Activated T-cell treated with anti-CD3 and anti-CD28 coated beads, Interleukin-2, amount 50 U/mL, for 4 hours (primary cell): Measurements from ENCODE around the gene AP2S1. TPM values are rescaled to one million over a fixed set of nuclear protein-coding genes. Genes with fewer than 3 reads are reported as not detected.
"Not testable (repeated sequence)": the region's sequence is repeated elsewhere in the genome, so short reads cannot be mapped to it uniquely, and the experiment has no call there.

Experiments
- ATAC-seq, 2 donors: fragments of 200-7000 bp; cut with Tn5 transposase; one replicate each; pipeline ENCODE4 v1.10.0; 2021
- DNase-seq: peaks from one replicate; pipeline ENCODE4 v3.0.0-alpha.2; 2020
- H3K27me3 Mint-ChIP-seq: one replicate; pipeline ENCODE4 v1.8.0; 2021; ENCODE audit warnings: low read depth, mixed read lengths
- H3K36me3 Mint-ChIP-seq: one replicate; pipeline ENCODE4 v1.8.0; 2022; ENCODE audit warnings: mixed read lengths; ENCODE audit not compliant: insufficient read depth
- H3K4me1 Mint-ChIP-seq: one replicate; pipeline ENCODE4 v1.8.0; 2021; ENCODE audit warnings: low read depth, mixed read lengths
- H3K4me3 Mint-ChIP-seq: one replicate; pipeline ENCODE4 v1.8.0; 2021; ENCODE audit warnings: mild to moderate bottlenecking, moderate library complexity, mixed read lengths
- H3K9me3 Mint-ChIP-seq: one replicate; pipeline ENCODE4 v1.8.0; 2021; ENCODE audit warnings: mixed read lengths
- total RNA-seq, 3 donors: library from RNA; stranded (reverse); gene quantifications; one replicate each; pipeline ENCODE4 v1.2.1, GENCODE V29; 2021

Gene AP2S1
- total RNA-seq, 3 donors from 2014 or later: 106 to 130 (median 116) TPM

DNA sequence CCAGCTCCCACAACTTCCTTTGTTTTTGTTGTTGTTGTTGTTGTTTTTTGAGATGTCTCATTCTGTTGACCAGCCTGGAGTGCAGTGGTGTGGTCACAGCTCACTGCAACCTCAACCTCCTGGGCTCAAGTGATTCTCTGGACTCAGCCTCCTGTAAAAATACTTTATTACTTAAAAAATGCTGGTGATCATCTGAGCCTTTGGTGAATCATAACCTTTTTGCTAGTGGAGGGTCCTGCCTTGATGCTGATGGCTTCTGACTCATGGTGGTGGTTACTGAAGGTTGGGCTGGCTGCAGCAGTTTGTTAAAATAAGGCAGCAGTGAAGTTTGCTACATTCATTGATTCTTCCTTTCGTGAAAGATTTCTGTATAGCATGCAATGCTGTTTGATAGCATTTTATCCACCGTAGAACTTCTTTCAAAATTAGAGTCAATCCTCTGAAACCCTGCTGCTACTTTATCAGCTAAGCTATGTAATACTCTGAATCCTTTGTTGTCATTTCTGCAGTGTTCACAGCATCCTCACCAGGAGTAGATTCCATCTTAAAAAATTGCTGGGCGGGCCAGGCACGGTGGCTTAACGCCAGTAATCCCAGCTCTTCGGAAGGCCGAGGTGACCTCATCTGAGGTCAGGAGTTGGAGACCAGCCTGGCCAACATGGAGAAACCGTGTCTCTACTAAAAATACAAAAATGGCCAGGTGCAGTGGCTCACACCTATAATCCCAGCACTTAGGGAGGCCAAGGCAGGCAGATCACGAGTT lies 28.1 kb upstream of the AP2S1 start:
- Mint-ChIP-seq H3K4me3 (no peak overlapping the region), H3K27me3 (no peaks in the 10 kb centered on the region), H3K4me1 (peaks cover 4% of the 10 kb centered on the region), H3K9me3 (no peaks in the 10 kb centered on the region), H3K36me3 (peaks cover 4% of the 10 kb centered on the region)
- ATAC-seq (peak; percentile 43 to 58), DNase-seq (no peak)

DNA sequence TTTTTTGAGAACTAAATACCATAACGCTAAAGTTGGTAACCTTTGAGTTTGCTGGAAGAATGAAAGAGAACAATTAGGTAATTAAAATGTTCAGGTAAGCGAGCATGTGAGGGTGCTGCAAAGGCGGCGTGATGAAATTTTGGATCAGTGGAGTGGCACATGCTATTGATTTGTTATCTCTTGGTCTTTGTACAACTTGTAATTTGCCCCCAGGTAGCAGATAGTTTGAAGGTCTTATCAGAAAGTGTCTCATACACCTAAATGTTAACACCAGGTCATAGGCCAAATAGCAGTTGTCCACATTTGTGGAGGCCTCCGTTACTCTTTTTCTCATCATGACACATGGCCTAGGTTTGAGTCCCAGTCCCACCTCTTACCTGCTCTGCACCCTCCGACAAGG lies 25.0 kb upstream of the AP2S1 start:
- Mint-ChIP-seq H3K36me3 (peaks cover 4% of the 10 kb centered on the region), H3K27me3 (no peaks in the 10 kb centered on the region), H3K9me3 (no peaks in the 10 kb centered on the region), H3K4me3 (no peak overlapping the region), H3K4me1 (no peaks in the 10 kb centered on the region)
- DNase-seq (no peak), ATAC-seq (no peak)

DNA sequence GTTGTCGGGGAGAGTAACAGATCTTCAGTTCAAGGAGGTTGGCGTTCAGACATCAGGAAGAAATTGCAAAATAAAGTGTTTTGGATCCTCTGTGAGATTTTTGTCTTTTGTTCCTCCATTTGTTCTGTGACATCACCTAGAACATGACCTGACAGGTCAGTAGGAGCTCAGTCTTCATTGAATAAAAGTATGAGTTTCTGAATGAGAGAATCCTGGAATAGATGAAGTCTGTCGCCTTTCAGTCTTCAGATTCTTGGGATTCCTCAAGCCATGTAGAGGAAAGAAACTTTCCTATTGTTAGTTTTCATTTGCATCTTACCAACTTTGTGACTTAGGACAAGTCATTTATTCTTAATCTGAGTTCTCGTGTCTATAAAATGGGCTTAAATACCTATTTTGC lies 24.6 kb upstream of the AP2S1 start:
- H3K9me3 Mint-ChIP-seq: no peaks in the 10 kb centered on the region
- peaks cover 4% of the 10 kb centered on the region for H3K36me3 Mint-ChIP-seq
- no peaks in the 10 kb centered on the region for H3K4me1 Mint-ChIP-seq
- no peak overlapping the region for H3K4me3 Mint-ChIP-seq
- no peaks in the 10 kb centered on the region for H3K27me3 Mint-ChIP-seq
- no peak for ATAC-seq
- DNase-seq: no peak

DNA sequence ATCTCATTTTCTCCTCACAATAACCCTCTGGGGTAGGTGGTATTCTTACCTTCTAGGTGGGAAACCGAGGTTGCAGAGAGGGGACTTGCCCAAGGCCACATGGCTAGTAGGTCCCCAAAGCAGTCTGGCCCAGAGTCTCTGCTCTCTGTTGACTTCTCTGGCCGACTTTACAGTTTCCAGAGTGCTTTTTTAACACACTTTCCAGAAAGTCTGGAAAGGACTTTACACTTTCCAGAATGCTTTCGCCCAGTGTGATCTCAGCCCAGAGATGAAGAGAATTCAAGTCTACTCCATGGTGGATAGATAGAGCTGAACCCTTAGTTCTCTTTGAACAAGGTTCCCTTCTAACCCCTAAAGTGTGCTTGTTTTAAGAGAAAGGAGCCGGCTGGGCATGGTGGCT lies 22.3 kb upstream of the AP2S1 start:
- no peaks in the 10 kb centered on the region for H3K9me3 Mint-ChIP-seq
- ATAC-seq (no peak), DNase-seq (no peak)
- peaks cover 4% of the 10 kb centered on the region for H3K36me3 Mint-ChIP-seq
- no peak overlapping the region for H3K4me3 Mint-ChIP-seq
- H3K4me1 Mint-ChIP-seq: peaks cover 10% of the 10 kb centered on the region
- no peaks in the 10 kb centered on the region for H3K27me3 Mint-ChIP-seq

DNA sequence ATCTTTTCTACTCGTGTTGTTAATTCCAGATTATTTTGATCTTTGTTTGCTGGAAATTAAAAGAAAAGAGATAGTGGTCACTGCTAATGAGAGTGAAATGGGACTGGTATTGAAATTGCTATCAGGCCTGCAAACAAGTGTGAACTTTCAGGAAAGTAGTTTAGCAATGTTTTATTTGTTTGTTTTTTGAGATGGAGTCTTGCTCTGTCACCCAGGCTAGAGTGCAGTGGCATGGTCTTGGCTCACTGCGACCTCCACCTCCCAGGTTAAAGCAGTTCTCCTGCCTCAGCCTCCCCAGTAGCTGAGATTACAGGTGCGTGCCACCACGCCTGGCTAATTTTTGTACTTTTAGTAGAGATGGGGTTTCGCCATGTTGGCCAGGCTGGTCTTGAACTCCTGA lies 20.5 kb upstream of the AP2S1 start:
- H3K27me3 Mint-ChIP-seq, H3K36me3 Mint-ChIP-seq, ATAC-seq, DNase-seq, H3K9me3 Mint-ChIP-seq, H3K4me3 Mint-ChIP-seq: not testable (repeated sequence)
- H3K4me1 Mint-ChIP-seq: peaks cover 28% of the 10 kb centered on the region

DNA sequence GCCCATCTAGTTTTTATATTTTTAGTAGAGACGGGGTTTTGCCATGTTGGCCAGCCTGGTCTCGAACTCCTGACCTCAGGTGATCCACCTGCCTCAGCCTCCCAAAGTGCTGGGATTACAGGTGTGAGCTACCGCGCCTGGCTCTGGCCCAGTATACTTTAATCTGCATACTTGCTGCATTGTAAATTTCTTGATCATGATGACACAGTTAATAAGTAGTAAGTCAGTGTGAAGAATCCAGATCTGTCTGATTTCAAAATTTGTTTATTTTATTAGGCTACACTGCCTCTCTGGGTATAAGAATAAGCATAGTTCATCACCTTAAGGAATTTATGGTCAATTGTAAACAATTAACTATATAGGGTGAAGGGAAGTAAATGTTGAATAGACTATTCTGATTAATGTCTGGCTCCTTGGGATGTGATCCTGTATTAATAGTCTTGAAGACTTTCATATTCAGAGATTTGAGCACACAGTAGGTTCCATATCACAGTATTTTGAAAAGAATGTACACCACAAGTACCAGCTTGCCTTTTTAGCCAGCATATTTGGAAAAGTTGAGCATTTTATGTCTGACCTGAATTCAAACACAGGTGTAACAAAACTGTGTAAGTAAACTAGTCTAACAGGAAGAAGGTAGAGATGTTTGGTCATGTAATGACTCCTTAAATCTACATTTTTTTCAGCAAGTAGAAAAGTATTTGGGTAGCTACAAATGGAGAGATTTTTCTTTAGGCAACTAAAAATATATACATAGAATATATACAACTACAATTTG lies 17.6 kb upstream of the AP2S1 start:
- no peak for DNase-seq
- H3K36me3 Mint-ChIP-seq: peaks cover 5% of the 10 kb centered on the region
- H3K27me3 Mint-ChIP-seq: no peaks in the 10 kb centered on the region
- H3K4me1 Mint-ChIP-seq: peaks cover 45% of the 10 kb centered on the region
- no peak overlapping the region for H3K4me3 Mint-ChIP-seq
- no peaks in the 10 kb centered on the region for H3K9me3 Mint-ChIP-seq
- no peak for ATAC-seq

DNA sequence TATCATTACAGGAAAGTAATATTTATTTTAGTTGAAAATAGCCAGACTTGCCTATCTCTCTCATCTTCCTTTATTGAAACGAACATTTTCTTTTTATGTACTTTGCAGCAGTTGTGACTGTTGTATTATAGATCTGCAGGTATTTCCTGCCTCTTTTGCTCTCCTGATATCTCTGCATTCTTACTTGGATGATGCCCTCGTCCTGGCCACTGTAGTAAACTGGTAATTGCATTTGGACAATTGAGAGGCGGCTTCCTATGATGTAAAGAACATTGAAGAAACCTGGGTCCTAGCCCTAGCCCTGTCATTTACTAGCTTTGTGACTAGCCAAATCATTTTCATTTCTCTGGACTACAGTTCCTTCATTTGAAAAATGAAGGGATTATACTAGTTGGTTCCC lies 16.5 kb upstream of the AP2S1 start:
- no peak for ATAC-seq
- Mint-ChIP-seq H3K9me3 (no peaks in the 10 kb centered on the region), H3K4me1 (peaks cover 45% of the 10 kb centered on the region), H3K27me3 (no peaks in the 10 kb centered on the region), H3K36me3 (peaks cover 5% of the 10 kb centered on the region), H3K4me3 (no peak overlapping the region)
- DNase-seq: no peak

DNA sequence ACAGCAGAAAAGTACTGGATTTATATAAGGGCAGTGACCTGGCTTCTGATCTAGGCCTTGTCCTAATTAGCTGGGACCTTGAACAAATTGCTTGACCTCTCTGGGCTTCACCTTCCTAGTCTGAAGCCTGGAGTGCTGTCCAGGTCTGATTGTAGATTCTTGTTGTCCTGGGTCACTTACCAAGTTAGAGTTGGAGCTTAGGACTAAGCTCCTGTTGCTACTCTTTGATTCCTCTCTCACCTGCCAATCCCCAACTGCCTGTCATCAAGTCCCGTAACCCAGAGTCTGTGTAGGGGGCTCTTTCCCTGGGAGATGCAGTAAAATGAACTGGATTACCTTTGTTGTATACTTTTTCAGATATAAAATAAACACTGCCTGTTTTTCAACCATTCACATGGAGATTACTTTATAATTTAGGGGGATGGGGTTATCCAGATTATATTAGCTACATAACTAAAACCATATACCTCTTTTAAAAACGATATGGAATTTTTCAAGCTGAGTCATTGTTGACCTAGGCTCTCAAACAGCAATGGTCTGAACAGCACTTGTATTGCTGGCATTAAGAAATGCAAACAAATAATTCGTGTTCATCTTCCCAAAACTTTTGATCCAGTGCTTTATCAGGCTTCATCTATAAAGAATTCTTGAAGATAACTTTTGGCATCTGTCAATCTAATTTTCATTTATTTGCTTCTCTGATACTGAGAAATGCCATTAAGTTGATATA lies 15.9 kb upstream of the AP2S1 start:
- ATAC-seq (no peak), DNase-seq (no peak)
- H3K36me3 Mint-ChIP-seq: peaks cover 5% of the 10 kb centered on the region
- H3K9me3 Mint-ChIP-seq: no peaks in the 10 kb centered on the region
- H3K4me1 Mint-ChIP-seq: peaks cover 45% of the 10 kb centered on the region
- H3K27me3 Mint-ChIP-seq: no peaks in the 10 kb centered on the region
- no peak overlapping the region for H3K4me3 Mint-ChIP-seq

- peaks cover 5% of the 10 kb centered on the region for H3K36me3 Mint-ChIP-seq
- H3K27me3 Mint-ChIP-seq: no peaks in the 10 kb centered on the region
- H3K4me3 Mint-ChIP-seq: no peak overlapping the region
- no peaks in the 10 kb centered on the region for H3K9me3 Mint-ChIP-seq
- ATAC-seq: no peak
- DNase-seq: no peak
- peaks cover 47% of the 10 kb centered on the region for H3K4me1 Mint-ChIP-seq
Observed at GRCh38 chr19:46863818-46864629, 13.4 kb upstream of the AP2S1 start.

- no peaks in the 10 kb centered on the region for H3K27me3 Mint-ChIP-seq
- DNase-seq (no peak), ATAC-seq (no peak)
- H3K9me3 Mint-ChIP-seq: no peaks in the 10 kb centered on the region
- peaks cover 5% of the 10 kb centered on the region for H3K36me3 Mint-ChIP-seq
- H3K4me3 Mint-ChIP-seq: no peak overlapping the region
- peaks cover 43% of the 10 kb centered on the region for H3K4me1 Mint-ChIP-seq
Observed at GRCh38 chr19:46862974-46863632, 12.5 kb upstream of the AP2S1 start.

- no peak overlapping the region for H3K4me3 Mint-ChIP-seq
- no peaks in the 10 kb centered on the region for H3K9me3 Mint-ChIP-seq
- no peaks in the 10 kb centered on the region for H3K27me3 Mint-ChIP-seq
- H3K4me1 Mint-ChIP-seq: peaks cover 37% of the 10 kb centered on the region
- peaks cover 5% of the 10 kb centered on the region for H3K36me3 Mint-ChIP-seq
- no peak for ATAC-seq
- no peak for DNase-seq
Observed at GRCh38 chr19:46862503-46862834, 11.8 kb upstream of the AP2S1 start.

GRCh38 chr19:46861691-46862502 lies 11.3 kb upstream of the AP2S1 start:
- H3K36me3 Mint-ChIP-seq: peaks cover 5% of the 10 kb centered on the region
- no peaks in the 10 kb centered on the region for H3K9me3 Mint-ChIP-seq
- no peak overlapping the region for H3K4me3 Mint-ChIP-seq
- ATAC-seq: no peak
- no peaks in the 10 kb centered on the region for H3K27me3 Mint-ChIP-seq
- DNase-seq: no peak
- H3K4me1 Mint-ChIP-seq: peaks cover 31% of the 10 kb centered on the region
